GM21515 (cell line): ENCODE data around the gene CLCA4.
"Not testable (repeated sequence)": the region's sequence is repeated elsewhere in the genome, so short reads cannot be mapped to it uniquely, and the experiment has no call there.

ENCODE experiments used
- ATAC-seq: cut with Tn5 transposase; IDR thresholded peaks from one replicate; pipeline ENCODE4 v1.9.1; 2021; ENCODE audit not compliant: unreplicated experiment

The CLCA4 gene

DNA sequence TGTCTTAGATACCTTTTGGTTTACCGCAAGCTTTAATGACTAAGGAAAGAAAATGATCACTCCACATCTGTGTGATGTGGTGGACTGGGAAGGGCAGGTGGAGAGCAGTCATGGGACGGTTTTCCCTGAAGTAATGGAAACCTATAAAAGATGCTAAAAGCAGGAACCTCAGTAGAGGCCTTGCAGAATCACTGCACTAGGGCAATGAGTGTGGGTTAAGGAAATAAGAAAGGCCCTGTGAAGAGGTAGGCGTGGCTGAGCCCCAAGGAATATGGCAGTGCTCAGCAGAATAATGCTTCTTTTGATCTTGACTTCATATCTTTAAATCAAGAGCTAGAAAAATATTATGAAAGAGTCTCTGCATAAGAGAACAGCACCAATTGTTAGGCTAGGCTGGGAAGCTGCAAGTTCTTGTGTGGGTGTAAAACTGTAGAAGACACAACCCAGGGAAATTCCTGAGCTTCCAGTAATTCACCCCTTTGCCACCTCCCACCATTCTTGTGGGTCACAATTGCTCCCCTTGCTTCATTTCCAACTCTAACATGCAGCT is 49.9 kb downstream of the CLCA4 start:
- no peak for ATAC-seq

DNA sequence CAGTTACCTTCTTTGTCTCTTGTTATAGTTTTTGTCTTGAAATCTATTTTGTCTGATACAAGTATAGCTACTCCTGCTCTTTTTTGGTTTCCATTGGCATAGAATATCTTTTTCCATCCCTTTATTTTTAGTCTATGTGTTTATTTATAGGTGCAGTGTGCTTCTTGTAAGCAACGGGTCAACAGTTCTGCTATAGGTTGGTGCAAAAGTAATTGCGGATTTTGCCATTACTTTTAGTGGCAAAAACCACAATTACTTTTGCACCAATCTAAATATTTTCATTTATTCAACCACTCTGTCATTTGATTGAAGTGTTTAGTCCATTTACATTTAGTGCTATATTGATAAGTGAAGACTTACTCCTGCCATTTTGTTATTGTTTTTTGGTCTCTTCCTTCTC is 59.2 kb downstream of the CLCA4 start:
- not testable (repeated sequence) for ATAC-seq

DNA sequence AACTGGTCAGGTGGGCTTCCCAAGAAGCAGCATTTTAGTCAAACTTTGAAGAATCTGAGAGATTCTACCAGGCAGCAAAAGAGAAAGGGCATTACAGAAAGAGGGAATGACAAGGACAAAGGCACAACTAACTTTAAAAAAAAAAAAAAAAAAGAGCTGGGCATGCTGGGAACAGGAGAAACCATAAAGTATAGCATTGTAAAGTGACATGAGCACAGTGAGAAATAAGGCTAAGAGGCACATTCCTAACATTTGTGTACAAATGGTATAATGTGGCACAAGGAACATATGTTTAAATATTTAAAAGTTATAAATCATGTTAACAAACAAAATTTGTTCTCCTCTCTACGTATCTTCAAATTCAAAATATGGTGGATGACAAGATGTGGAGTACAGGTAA is 69.6 kb downstream of the CLCA4 start:
- ATAC-seq: no peak

DNA sequence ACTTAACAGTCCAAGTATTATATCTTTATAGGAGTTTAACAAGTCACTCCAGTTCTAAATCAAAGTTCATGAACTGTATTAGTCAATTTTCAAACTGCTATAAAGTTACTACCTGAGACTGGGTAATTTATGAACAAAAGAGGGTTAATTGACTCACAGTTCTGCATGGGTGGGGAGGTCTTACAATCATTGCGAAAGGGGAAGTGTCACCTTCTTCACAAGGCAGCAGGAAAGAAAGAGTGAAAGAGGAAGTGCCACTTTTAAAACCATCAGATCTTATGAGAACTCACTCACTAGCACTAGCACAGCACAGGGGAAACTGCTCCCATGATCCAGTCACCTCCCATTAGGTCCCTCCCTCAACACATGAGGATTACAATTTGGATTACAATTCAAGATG is 70.0 kb downstream of the CLCA4 start:
- ATAC-seq: peak; percentile 99

DNA sequence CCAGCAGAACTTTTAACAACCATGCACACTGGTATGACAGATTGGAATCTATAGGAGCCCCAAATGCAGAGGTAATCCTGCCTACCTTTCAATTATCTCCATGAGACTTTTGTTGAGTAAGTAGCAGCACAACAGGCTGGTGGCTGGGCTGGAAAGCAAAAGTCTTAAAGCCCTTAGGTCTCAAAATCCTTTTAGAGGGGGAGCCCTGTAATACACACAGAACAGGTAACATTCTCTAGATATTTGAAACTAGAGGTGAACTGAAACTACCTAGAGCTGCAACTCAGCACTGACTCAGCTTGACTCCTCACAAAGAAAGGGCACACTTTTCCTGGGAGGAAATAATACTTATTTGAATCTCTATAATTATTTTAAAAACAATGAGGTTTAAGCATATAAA is 71.5 kb downstream of the CLCA4 start:
- no peak for ATAC-seq

DNA sequence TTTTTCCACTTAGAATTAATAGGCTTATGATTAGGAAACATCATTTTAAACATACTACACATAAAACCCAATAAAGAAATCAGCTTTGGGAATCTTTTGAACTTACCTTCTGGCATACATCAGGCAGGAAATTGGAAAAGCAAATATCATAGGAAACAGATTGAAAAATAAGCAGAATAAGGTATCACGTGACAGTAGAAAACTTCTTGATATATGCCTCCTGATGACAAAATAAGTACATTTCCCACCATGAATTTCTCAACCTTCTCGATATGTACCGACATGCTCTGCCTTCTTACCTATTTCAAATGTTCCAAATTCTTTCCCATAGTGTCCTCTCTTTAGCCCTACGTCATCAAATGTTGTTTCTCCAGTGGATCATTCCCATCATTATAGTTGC is 72.4 kb downstream of the CLCA4 start:
- no peak for ATAC-seq

DNA sequence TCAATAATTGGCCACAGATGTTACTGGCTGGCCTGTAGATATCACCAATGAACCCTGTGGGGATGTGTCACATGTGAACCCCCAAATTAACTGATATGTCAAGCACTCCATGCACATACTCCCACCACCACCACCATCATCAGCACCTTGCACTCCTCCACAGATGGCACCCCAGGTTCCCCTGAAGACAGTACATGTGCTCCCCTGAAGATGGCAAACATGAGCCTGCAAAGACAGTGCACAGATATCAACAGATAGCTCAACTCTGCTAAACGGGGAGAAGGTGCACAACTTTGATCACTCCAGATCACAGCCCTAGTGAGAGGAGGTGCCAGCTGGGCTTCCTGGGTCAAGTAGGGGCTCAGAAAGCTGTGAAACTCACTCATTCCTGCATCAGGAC is 74.4 kb downstream of the CLCA4 start:
- no peak for ATAC-seq
